Thyroid gland (tissue), 4 donors: ENCODE results near the gene MN1. TPM values are rescaled to one million over a fixed set of nuclear protein-coding genes. Genes with fewer than 3 reads are reported as not detected.

Source experiments
- DNase-seq, 2 donors: peaks; one replicate each; pipeline ENCODE4 v3.0.0-alpha.2; 2019
- H3K27ac ChIP-seq, 3 donors: fragments of 200-600 bp; sonication (generic); 1 replicate in 2 of 3; 2 replicates in 1 of 3; pipeline ENCODE4 v1.5.1; 2016 to 2019; ENCODE audit warnings: mild to moderate bottlenecking in 1 of 3, moderate library complexity in 1 of 3
- H3K27me3 ChIP-seq: fragments of 200-600 bp; sonication (generic); one replicate; pipeline ENCODE4 v1.5.1; 2019
- H3K36me3 ChIP-seq, 2 donors: fragments of 200-600 bp; sonication (generic); one replicate each; pipeline ENCODE4 v1.5.1; 2016 to 2019
- H3K4me1 ChIP-seq, 2 donors: fragments of 200-600 bp; sonication (generic); one replicate each; pipeline ENCODE4 v1.5.1; 2017 to 2019
- H3K4me3 ChIP-seq, 3 donors: fragments of 200-600 bp; sonication (generic); replicated peaks in 1 of 3; 1 replicate in 2 of 3; 2 replicates in 1 of 3; pipeline ENCODE4 v1.5.1; 2016; ENCODE audit warnings: mild to moderate bottlenecking in 1 of 3
- H3K9me3 ChIP-seq: fragments of 200-600 bp; sonication (generic); one replicate; pipeline ENCODE4 v1.5.1; 2017
- POLR2A ChIP-seq, 2 donors: fragments of 450-650 bp; IDR thresholded peaks; one replicate each; pipeline ENCODE4 v1.6.1; 2017; ENCODE audit warnings: antibody characterized with exemption in 2 of 2, mild to moderate bottlenecking in 2 of 2, moderate library complexity in 1 of 2
- WGBS, 2 donors: methylation state at CpG; one replicate each; pipeline ENCODE4 v1.1.5; 2017; 5-methylcytosine and 5-hydroxymethylcytosine counted together
- intact Hi-C: fragments of 100-400 bp; cut with DNase I; formaldehyde crosslinking; loops from one replicate; pipeline ENCODE4 v1.15.1; 2023
- total RNA-seq, 4 donors: library from RNA; depleted of rRNA; stranded (reverse); fragments of >200 nt; gene quantifications; one replicate each; pipeline ENCODE4 v1.2.3, GENCODE V29; 2016
- TF ChIP-seq, protein P1 (sequence below), 6 experiments: fragments of 200-600 bp in 3 of 6; fragments of 450-650 bp in 3 of 6; sonication (generic) in 3 of 6; IDR thresholded peaks; one replicate each; pipeline ENCODE4 v1.5.1; 2016 to 2019; ENCODE audit warnings: antibody characterized with exemption in 6 of 6, mild to moderate bottlenecking in 2 of 6, inconsistent platforms in 1 of 6, moderate library complexity in 1 of 6

Gene MN1
- total RNA-seq, 4 donors from 2014 or later, result 2.5 to 4.5 (median 2.9) TPM

DNA sequence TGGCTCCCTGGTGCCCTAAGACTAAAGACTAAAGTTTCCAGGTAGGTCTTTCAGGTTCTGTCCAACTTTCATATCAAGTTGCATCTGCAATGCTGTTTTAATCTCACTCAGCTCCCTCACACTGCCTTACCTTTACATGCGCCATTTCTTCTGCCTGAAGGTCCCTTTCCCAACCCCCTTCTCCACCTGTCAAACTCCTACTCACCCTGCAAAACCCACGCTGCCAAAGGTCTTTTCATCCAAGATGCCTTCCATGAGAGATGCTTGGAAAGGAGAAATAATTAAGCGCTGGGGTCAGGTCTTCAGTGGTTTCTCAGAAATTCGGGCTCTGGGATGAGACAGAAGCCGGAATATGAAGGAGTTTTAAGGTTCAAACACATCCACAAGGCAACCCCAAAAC, 95.1 kb downstream of the MN1 start:
- DNase-seq, result no peak
- Histone ChIP-seq H3K4me3 (no peak overlapping the region), H3K27me3 (no peaks in the 10 kb centered on the region), H3K9me3 (no peaks in the 10 kb centered on the region), H3K27ac (no peak overlapping the region), H3K36me3 (no peaks in the 10 kb centered on the region), H3K4me1 (no peaks in the 10 kb centered on the region)
- WGBS, 2 donors, result 86 to 87% methylated on average over 5 of the region's 5 CpGs
- intact Hi-C loops, result no loop called here
- TF ChIP-seq, protein P1, sequence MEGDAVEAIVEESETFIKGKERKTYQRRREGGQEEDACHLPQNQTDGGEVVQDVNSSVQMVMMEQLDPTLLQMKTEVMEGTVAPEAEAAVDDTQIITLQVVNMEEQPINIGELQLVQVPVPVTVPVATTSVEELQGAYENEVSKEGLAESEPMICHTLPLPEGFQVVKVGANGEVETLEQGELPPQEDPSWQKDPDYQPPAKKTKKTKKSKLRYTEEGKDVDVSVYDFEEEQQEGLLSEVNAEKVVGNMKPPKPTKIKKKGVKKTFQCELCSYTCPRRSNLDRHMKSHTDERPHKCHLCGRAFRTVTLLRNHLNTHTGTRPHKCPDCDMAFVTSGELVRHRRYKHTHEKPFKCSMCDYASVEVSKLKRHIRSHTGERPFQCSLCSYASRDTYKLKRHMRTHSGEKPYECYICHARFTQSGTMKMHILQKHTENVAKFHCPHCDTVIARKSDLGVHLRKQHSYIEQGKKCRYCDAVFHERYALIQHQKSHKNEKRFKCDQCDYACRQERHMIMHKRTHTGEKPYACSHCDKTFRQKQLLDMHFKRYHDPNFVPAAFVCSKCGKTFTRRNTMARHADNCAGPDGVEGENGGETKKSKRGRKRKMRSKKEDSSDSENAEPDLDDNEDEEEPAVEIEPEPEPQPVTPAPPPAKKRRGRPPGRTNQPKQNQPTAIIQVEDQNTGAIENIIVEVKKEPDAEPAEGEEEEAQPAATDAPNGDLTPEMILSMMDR (IDR thresholded peaks at IDR 0.05), result no peak
- no peak for TF ChIP-seq POLR2A (IDR thresholded peaks at IDR 0.05)

DNA sequence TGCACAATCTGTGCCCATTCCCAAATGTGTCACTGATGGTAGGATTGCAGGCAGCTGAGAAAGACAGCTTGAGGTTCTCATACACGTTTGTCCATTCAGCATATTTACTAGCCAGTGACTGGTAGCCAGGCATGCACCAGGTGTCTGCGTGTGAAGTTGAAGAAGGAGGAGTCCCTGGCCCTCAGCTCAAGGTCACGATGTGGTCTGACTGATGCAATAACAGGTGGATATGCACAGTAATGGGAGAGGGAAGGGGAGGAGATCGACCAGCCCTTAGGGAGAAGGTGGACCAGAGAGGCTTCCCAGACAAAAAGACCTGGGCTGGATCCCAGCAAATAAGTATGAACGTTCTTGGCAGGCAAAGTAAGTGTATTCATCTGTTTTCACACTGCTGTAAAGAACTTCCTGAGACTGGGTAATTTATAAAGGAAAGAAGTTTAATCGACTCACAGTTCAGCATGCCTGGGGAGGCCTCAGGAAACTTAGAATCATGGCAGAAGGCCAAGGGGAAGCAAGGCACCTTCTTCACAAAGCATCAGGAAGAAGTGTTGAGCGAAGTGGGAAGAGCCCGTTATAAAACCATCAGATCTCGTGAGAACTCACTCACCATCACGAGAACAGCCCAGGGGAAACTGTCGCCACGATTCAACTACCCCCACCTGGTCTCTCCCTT, 96.0 kb downstream of the MN1 start:
- no peaks in the 10 kb centered on the region for H3K9me3 ChIP-seq
- intact Hi-C loops, result no loop called here
- no peaks in the 10 kb centered on the region for H3K4me1 ChIP-seq
- no peak overlapping the region for H3K4me3 ChIP-seq
- no peaks in the 10 kb centered on the region for H3K36me3 ChIP-seq
- DNase-seq, result no peak
- 62 to 66% methylated on average over 12 of the region's 12 CpGs for WGBS, 2 donors
- TF ChIP-seq POLR2A (IDR thresholded peaks at IDR 0.05), result no peak
- TF ChIP-seq, protein P1 (IDR thresholded peaks at IDR 0.05), result no peak
- H3K27ac ChIP-seq, result no peak overlapping the region
- no peaks in the 10 kb centered on the region for H3K27me3 ChIP-seq

DNA sequence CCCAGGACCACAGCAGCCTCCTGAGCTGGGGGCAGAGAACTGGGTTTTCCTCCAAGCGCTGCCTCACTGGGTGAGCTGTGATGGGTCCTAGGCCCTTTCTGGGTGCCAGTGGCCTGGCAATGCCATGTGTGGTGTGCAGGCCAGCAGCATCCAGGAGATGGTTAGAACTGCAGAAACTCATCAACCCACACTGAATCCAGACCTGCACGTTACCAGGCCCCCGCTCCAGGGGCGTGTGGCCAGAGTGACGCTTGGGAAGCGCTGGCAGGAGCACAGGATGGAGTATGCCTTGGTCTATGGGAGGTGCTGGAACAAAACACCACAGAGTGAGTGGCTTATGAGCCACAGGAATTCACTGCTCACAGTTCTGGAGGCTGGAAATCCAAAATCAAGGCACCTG, 97.0 kb downstream of the MN1 start:
- Histone ChIP-seq H3K9me3 (no peaks in the 10 kb centered on the region), H3K4me3 (no peak overlapping the region), H3K36me3 (no peaks in the 10 kb centered on the region), H3K27me3 (no peaks in the 10 kb centered on the region), H3K27ac (no peak overlapping the region), H3K4me1 (no peaks in the 10 kb centered on the region)
- intact Hi-C loops, result no loop called here
- TF ChIP-seq POLR2A (IDR thresholded peaks at IDR 0.05), result no peak
- TF ChIP-seq, protein P1 (IDR thresholded peaks at IDR 0.05), result no peak
- 96 to 99% methylated on average over 5 of the region's 6 CpGs for WGBS, 2 donors
- no peak for DNase-seq

DNA sequence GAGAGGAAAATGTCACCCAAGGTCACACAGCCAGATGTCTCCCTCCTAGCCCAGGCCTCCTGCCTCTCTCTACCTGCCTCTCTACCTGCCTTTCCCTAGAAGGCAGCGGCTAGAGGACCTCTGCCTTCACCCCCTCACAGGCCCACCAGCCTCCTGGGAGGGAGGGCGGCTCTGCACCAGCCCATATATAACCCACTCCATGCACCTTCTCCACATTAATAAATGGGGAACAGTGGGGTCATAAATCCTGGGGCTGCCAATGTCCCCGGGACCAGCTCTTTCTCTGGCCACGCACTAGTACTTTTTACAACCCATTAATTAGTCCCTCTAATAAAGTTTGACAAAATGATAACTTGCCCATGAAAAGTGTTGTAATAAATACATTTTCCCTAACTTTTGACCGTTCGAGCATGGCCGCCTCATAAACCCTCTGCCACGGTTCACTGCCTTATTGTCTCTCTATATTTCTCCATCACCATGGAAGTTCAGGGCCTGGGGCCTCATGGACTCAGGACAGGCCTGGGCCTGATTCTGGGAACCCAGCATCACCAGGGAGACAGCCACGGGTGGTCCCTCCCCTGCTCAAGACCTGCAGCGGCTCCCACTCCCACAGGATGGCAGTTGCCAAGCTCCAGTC, 102.1 kb downstream of the MN1 start:
- Histone ChIP-seq H3K27ac (no peak overlapping the region), H3K36me3 (no peaks in the 10 kb centered on the region), H3K4me3 (no peak overlapping the region), H3K9me3 (no peaks in the 10 kb centered on the region), H3K4me1 (no peaks in the 10 kb centered on the region), H3K27me3 (no peaks in the 10 kb centered on the region)
- TF ChIP-seq POLR2A (IDR thresholded peaks at IDR 0.05), result no peak
- TF ChIP-seq, protein P1 (IDR thresholded peaks at IDR 0.05), result no peak
- intact Hi-C loops, result no loop called here
- WGBS, 2 donors, result 72 to 76% methylated on average over 10 of the region's 10 CpGs
- no peak for DNase-seq

DNA sequence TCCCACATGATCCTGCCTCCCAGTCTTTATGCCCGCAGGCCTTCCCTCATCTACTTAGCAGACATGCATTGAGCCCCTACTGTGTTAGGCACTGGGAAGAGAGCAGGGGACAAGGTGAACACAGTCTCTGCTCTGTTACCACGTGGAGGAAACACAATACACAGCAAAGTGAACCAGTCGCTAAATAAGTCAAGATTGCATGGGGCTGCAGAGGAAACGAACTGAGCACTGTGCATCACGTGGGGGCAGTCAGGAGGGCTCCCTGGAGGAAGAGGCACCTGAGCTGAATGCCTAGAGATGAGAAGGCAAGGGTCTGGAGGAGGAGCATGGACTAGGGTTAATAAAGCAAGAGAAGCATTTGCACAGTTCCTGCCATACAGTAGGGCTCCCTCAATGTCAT, 102.7 kb downstream of the MN1 start:
- DNase-seq, result no peak
- Histone ChIP-seq H3K4me1 (no peaks in the 10 kb centered on the region), H3K36me3 (no peaks in the 10 kb centered on the region), H3K9me3 (no peaks in the 10 kb centered on the region), H3K27me3 (no peaks in the 10 kb centered on the region), H3K27ac (no peak overlapping the region), H3K4me3 (no peak overlapping the region)
- intact Hi-C loops, result no loop called here
- TF ChIP-seq, protein P1 (IDR thresholded peaks at IDR 0.05), result no peak
- TF ChIP-seq POLR2A (IDR thresholded peaks at IDR 0.05), result no peak
- 59 to 69% methylated on average over 5 of the region's 5 CpGs for WGBS, 2 donors
